ENCODE results near the gene MRGPRF. TPM values are rescaled to one million over a fixed set of nuclear protein-coding genes. Genes with fewer than 3 reads are reported as not detected.

Gene MRGPRF
- total and polyA plus RNA-seq, 10 donors, result 2.2 to 21.2 (median 9.7) TPM

DNA sequence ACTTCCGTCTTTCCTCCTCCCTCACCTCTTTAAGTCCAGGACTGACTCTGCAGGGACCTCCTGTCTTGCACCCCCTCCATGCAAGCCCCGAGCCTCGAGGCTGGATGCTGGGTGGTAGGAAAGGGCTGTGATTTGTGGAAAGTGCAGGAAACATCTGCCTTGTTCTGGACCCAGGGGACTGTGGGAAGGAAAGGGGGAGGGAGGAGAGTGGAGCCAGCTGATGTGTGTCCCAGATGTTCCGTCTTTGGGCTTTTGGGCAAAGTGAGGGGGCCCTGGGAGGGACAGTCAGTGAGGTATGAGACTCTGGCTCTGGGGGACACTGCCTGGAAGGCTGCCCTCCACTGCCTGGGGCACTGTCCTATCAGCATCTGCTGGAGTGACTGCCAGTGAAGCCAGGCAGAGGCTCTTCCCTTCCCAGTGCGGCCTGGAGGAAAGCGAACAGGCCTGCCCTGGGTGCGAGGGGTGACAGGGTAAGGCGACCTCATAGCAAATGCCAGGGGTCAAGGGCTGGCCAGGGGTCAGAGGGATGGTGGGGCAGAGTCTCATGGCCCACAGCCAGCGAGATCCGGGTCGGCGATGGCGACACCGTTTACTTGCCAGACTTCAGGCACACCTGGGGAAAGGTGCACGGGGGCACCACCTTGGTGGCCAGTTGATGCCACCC is 34.0 kb downstream of the MRGPRF start:
- Histone ChIP-seq H3K4me1 (no peaks in the 10 kb centered on the region), H3K36me3 (no peaks in the 10 kb centered on the region), H3K27ac (no peak overlapping the region), H3K4me3 (no peak overlapping the region), H3K27me3 (replicated peaks in 1 of 7) (peaks cover 0 to 32% (median 7%) of the 10 kb centered on the region in 7 donors), H3K9me3 (peaks cover 0 to 11% (median 4%) of the 10 kb centered on the region in 8 donors)
- TF ChIP-seq, protein P1, sequence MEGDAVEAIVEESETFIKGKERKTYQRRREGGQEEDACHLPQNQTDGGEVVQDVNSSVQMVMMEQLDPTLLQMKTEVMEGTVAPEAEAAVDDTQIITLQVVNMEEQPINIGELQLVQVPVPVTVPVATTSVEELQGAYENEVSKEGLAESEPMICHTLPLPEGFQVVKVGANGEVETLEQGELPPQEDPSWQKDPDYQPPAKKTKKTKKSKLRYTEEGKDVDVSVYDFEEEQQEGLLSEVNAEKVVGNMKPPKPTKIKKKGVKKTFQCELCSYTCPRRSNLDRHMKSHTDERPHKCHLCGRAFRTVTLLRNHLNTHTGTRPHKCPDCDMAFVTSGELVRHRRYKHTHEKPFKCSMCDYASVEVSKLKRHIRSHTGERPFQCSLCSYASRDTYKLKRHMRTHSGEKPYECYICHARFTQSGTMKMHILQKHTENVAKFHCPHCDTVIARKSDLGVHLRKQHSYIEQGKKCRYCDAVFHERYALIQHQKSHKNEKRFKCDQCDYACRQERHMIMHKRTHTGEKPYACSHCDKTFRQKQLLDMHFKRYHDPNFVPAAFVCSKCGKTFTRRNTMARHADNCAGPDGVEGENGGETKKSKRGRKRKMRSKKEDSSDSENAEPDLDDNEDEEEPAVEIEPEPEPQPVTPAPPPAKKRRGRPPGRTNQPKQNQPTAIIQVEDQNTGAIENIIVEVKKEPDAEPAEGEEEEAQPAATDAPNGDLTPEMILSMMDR (IDR thresholded peaks at IDR 0.05 in 8 of 11, conservative IDR thresholded peaks at IDR 0.05 in 3 of 11), result no peak
- TF ChIP-seq POLR2AphosphoS5 (IDR thresholded peaks at IDR 0.05) (no peak), POLR2A (IDR thresholded peaks at IDR 0.05) (no peak)
- 57 to 65% (median 62%) methylated on average over 13 to 15 of the region's 15 CpGs for WGBS, 5 donors
- intact Hi-C loops (cut with DNase I; ENCODE audit: low total_unique reads), result no loop called here
- peak; percentile 57 for DNase-seq

- WGBS, 5 donors, result 44 to 62% (median 55%) methylated on average over 5 of the region's 5 CpGs
- no peak for DNase-seq
- Histone ChIP-seq H3K36me3 (no peaks in the 10 kb centered on the region), H3K4me3 (no peak overlapping the region), H3K4me1 (no peaks in the 10 kb centered on the region), H3K27me3 (replicated peaks in 1 of 7) (peaks cover 0 to 32% (median 7%) of the 10 kb centered on the region in 7 donors), H3K27ac (no peak overlapping the region), H3K9me3 (peaks cover 0 to 11% (median 4%) of the 10 kb centered on the region in 8 donors)
- intact Hi-C loops (cut with DNase I; ENCODE audit: low total_unique reads), result no loop called here
- TF ChIP-seq POLR2AphosphoS5 (IDR thresholded peaks at IDR 0.05) (no peak), POLR2A (IDR thresholded peaks at IDR 0.05) (no peak)
- TF ChIP-seq, protein P1 (IDR thresholded peaks at IDR 0.05 in 8 of 11, conservative IDR thresholded peaks at IDR 0.05 in 3 of 11), result no peak
Observed at GRCh38 chr11:68978626-68978930, 34.5 kb downstream of the MRGPRF start.

- Histone ChIP-seq H3K4me1 (no peaks in the 10 kb centered on the region), H3K27me3 (replicated peaks in 1 of 7) (peaks cover 0 to 32% (median 7%) of the 10 kb centered on the region in 7 donors), H3K36me3 (no peaks in the 10 kb centered on the region), H3K27ac (no peak overlapping the region), H3K9me3 (peaks cover 0 to 11% (median 4%) of the 10 kb centered on the region in 8 donors), H3K4me3 (no peak overlapping the region)
- peak; percentile 43 for DNase-seq
- TF ChIP-seq POLR2AphosphoS5 (IDR thresholded peaks at IDR 0.05), result no peak
- TF ChIP-seq, protein P1 (IDR thresholded peaks at IDR 0.05 in 8 of 11, conservative IDR thresholded peaks at IDR 0.05 in 3 of 11), result no peak
- TF ChIP-seq POLR2A (IDR thresholded peaks at IDR 0.05), result no peak
- 63 to 78% (median 71%) methylated on average over 14 of the region's 14 CpGs for WGBS, 5 donors
- intact Hi-C loops (cut with DNase I; ENCODE audit: low total_unique reads), result no loop called here
Observed at GRCh38 chr11:68977781-68978625, 35.0 kb downstream of the MRGPRF start.

DNA sequence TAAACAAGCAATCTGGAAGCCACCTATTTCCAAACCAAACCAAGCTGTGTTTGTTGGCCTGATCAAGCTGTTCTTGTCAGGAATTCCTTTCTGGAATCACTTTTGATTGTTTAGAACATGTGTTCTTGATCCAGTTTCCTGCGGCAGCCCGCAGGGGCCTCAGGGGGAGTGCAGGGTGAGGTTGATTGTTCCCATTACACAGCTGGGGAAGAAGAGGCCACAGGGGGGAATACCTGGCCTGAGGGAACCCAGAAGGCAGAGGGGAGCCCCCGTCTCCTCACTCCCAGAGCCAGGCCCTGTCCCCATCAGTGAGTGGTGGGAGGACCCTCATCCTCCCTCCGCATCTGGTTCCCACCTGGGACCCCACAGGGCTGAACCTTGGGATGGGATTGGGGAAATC is 36.5 kb downstream of the MRGPRF start:
- intact Hi-C loops (cut with DNase I; ENCODE audit: low total_unique reads), result no loop called here
- H3K9me3 ChIP-seq, result peaks cover 0 to under 1% (median 0%) of the 10 kb centered on the region in 8 donors
- H3K36me3 ChIP-seq, result no peaks in the 10 kb centered on the region
- H3K27me3 ChIP-seq (replicated peaks in 1 of 7), result peaks cover 0 to 39% (median 7%) of the 10 kb centered on the region in 7 donors
- TF ChIP-seq, protein P1 (IDR thresholded peaks at IDR 0.05 in 8 of 11, conservative IDR thresholded peaks at IDR 0.05 in 3 of 11), result no peak
- no peak for TF ChIP-seq POLR2AphosphoS5 (IDR thresholded peaks at IDR 0.05)
- no peak for TF ChIP-seq POLR2A (IDR thresholded peaks at IDR 0.05)
- no peak overlapping the region for H3K27ac ChIP-seq
- WGBS, 5 donors, result 73 to 81% (median 75%) methylated on average over 4 of the region's 4 CpGs
- H3K4me3 ChIP-seq, result no peak overlapping the region
- peak; percentile 35 for DNase-seq
- no peaks in the 10 kb centered on the region for H3K4me1 ChIP-seq

Data from spleen (tissue), 11 donors.